ENCODE measurements around the gene CHCHD10.

CHCHD10 gene

DNA sequence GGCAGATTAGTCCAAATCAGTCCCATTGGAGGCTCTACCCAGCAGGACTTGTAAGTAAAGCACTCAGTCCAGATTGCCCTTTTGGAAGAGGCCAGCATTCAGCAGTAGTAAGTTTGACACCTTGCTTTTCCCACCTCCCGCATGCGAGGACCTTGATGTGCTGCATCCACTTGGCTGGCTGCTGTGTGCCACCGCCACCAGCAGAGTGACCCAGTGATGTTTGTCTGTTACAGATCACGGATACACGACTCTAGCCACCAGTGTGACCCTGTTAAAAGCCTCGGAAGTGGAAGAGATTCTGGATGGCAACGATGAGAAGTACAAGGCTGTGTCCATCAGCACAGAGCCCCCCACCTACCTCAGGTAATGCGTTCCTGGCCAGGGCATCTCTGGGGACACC is 25.6 kb upstream of the CHCHD10 start:
- Mint-ChIP-seq H3K27me3 (no peaks in the 10 kb centered on the region), H3K4me3 (no peak overlapping the region), H3K4me1 (ENCODE audit: low read depth) (peaks cover 24% of the 10 kb centered on the region), H3K27ac (no peak overlapping the region), H3K36me3 (ENCODE audit: low read depth) (peaks cover 71% of the 10 kb centered on the region), H3K9me3 (no peaks in the 10 kb centered on the region)
- DNase-seq: no peak

DNA sequence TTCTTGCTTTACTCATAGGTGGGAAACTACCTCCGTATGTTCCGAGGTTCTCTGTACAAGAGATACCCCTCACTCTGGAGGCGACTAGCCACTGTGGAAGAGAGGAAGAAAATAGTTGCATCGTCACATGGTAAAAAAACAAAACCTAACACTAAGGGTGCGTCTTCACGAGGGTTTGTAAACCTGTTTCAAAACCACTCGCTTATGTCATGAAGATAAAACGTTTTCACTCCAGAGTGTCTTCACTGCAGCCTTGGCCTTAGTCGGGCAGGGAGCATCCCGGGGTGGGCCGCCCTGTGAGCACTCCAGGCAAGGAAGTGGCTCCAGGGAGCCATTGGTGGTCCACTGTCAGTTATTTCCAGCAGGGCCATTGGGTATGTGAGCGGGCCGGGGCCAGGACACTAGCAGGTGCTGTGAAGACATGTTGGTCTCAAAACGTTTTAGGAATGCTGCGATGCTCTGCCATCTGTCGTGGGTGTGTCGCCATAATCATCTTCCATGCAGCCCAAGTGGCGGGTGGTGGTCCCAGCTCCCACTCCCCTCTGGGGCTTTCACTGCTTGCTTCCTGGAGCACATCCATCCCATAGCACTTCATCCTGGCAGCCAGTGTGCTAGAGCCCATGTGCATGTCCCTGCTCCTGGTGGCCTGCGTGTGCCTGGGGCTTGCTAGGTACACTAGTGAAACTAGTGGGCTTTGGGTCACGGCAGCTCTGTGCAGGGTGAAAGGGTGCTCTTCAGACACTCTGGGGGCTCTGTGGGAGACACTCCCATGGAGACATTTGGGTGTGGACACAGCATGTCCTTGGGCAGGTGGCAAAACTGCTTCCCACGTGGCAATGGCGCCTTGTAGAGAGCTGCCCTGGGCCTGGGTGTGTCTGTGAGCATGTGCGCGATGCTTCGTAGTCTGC is 24.2 kb upstream of the CHCHD10 start:
- Mint-ChIP-seq H3K4me1 (ENCODE audit: low read depth) (peaks cover 31% of the 10 kb centered on the region), H3K27me3 (no peaks in the 10 kb centered on the region), H3K27ac (peak overlapping the region; percentile 68), H3K9me3 (no peaks in the 10 kb centered on the region), H3K36me3 (ENCODE audit: low read depth) (peaks cover 71% of the 10 kb centered on the region), H3K4me3 (no peak overlapping the region)
- no peak for DNase-seq

DNA sequence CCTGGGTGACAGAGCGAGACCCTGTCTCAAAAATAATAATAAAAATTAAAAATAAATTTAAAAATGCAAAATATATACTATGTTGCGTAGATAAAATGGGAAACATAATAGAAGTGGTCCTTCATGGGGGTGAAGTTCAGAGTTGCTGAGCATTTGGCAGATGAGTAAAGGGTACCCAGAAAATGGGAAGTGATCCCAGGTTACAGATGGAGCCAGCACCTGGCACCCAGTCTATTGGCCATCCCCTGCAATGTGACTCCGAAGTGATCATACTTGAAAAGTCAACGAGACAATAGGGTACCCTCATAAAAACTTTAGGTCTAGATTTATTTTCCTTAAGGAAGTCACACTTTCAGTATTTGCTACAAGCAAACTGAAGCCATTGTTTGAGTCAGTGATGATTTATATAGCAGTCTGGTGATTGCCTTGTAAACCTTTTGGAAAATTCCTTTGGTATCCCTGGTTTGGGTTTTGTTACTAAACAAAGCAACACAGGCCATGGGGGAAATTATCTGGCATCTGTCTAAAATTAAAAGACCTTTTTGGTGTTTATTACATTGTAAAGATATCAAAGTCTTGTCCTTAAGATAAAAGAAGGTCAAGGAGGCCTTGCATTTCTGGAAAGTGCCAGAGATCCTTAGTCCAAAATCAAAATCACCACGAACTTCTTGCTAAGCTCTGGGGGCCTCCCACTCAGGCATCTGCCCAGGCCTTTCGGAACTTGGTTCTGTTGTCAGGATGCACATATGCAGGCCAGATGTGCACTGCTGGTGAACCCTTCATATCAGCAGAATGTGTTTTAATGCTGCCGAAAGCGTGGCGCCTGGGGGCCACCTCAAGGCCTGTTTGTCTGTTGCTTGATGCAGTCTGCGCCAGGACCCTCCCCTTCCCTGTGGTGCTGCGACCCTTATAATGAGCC is 23.3 kb upstream of the CHCHD10 start:
- Mint-ChIP-seq H3K27ac (no peak overlapping the region), H3K4me1 (ENCODE audit: low read depth) (peaks cover 37% of the 10 kb centered on the region), H3K9me3 (no peaks in the 10 kb centered on the region), H3K27me3 (no peaks in the 10 kb centered on the region), H3K4me3 (no peak overlapping the region), H3K36me3 (ENCODE audit: low read depth) (peaks cover 64% of the 10 kb centered on the region)
- no peak for DNase-seq

DNA sequence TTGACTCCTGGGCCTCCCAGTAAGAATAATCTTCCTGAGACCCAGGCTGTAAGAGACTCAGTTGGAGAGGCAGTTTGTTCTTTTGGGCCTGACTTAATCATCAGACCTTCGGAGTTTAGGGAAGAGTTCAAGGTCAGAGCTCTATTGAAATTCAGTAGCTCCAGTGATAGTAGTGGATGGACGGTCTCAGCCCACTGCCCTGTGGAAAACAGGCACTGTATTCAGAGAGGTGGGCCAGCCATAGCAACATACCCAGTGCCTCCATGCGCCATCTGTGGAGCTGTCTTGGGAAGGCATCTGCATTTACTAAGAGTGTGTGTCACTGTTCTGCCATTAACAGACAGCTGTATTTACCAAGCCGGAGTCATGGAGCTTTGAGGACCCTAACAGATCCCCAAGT is 21.9 kb upstream of the CHCHD10 start:
- H3K27me3 Mint-ChIP-seq: no peaks in the 10 kb centered on the region
- H3K9me3 Mint-ChIP-seq: no peaks in the 10 kb centered on the region
- no peak overlapping the region for H3K4me3 Mint-ChIP-seq
- no peak for DNase-seq
- H3K36me3 Mint-ChIP-seq (ENCODE audit: low read depth): peaks cover 51% of the 10 kb centered on the region
- H3K27ac Mint-ChIP-seq: no peak overlapping the region
- H3K4me1 Mint-ChIP-seq (ENCODE audit: low read depth): peaks cover 40% of the 10 kb centered on the region

DNA sequence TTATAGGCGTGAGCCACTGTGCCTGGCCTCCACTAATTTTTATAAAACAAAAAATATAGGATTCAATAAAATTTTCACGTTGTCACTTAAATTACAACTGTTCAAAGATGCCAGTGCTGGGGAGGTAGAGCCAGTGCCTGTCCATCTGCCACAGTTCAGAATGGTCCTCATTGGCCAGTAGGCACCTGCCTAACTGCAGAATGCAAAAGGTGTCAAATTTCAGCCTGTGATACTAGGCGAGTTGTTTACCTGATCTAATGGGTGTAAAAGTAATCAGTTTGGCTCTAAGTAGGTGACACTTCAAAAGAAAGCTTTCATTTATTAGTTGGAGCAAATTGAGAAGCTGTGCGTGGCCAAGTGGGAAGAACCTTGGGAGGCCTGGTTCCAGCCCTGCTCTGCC is 21.3 kb upstream of the CHCHD10 start:
- Mint-ChIP-seq H3K9me3 (no peaks in the 10 kb centered on the region), H3K27me3 (no peaks in the 10 kb centered on the region), H3K4me3 (no peak overlapping the region), H3K27ac (no peak overlapping the region), H3K4me1 (ENCODE audit: low read depth) (peaks cover 40% of the 10 kb centered on the region), H3K36me3 (ENCODE audit: low read depth) (peaks cover 47% of the 10 kb centered on the region)
- no peak for DNase-seq

DNA sequence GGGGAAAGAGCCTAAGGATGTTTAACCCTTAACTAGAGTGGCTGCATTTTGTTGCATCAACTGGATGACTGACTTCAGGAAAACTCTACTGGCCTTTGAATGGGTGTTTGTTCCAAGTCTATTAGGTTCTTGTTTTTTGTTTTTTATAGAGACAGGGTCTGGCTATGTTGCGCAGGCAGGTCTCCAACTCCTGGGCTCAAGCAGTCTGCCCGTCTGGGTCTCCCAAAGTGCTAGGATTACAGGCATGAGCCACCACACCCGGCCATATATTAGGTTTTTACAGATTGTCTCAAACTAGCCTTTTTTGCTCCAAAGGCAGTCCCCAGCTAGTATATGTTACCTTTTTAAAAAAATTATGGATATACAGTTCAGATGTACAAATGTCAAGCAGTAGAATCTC is 20.1 kb upstream of the CHCHD10 start:
- DNase-seq: no peak
- peaks cover 35% of the 10 kb centered on the region for H3K36me3 Mint-ChIP-seq (ENCODE audit: low read depth)
- peak overlapping the region; percentile 96 for H3K27ac Mint-ChIP-seq
- H3K27me3 Mint-ChIP-seq: no peaks in the 10 kb centered on the region
- no peaks in the 10 kb centered on the region for H3K9me3 Mint-ChIP-seq
- peaks cover 40% of the 10 kb centered on the region for H3K4me1 Mint-ChIP-seq (ENCODE audit: low read depth)
- H3K4me3 Mint-ChIP-seq: peak overlapping the region; percentile 92

DNA sequence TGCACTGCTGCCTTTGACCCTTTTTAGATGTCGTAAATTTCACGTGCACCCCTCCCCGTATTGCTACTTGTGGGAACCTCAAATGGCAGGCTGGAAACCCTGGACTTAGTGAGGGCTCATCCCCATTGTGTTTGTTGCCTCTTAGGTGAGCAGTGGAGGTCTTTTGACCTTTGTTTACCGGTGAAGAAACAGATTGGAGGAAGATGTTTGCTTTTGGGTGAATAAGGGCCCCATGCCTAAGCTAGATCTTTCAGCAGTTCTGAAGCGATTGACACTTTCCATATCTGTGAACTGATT is 19.8 kb upstream of the CHCHD10 start:
- Mint-ChIP-seq H3K27ac (peak overlapping the region; percentile 96), H3K4me1 (ENCODE audit: low read depth) (peaks cover 39% of the 10 kb centered on the region), H3K9me3 (no peaks in the 10 kb centered on the region), H3K36me3 (ENCODE audit: low read depth) (peaks cover 31% of the 10 kb centered on the region), H3K4me3 (peak overlapping the region; percentile 92), H3K27me3 (no peaks in the 10 kb centered on the region)
- no peak for DNase-seq

DNA sequence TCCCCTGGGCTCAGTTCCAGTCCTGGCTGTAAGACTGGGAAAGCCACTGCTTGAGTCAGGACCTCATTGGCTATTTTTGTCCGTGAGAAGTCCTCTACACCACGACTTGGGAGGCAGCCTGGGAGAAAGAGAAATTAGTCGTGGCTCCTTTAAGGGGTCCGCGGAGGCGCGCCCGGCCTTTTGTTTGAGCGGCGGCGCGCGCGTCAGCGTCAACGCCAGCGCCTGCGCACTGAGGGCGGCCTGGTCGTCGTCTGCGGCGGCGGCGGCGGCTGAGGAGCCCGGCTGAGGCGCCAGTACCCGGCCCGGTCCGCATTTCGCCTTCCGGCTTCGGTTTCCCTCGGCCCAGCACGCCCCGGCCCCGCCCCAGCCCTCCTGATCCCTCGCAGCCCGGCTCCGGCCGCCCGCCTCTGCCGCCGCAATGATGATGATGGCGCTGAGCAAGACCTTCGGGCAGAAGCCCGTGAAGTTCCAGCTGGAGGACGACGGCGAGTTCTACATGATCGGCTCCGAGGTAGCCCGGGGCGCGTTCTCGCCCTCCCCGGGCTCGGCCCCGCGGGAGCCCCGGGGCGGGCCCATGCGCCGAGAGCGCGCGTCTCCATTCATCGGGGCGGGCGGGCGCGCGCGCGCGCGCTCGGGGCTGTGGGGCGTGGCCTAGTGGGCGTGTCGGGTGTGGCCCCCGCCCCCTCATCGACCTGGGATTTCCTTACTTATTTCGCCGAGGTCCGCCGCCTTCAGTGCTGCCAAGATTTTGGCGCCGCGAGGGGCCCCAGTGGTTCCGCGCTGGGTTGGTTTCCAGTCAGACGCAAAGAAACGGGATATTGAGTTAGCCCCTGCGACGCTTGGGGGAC is 19.2 kb upstream of the CHCHD10 start, which contains the start of gene SMARCB1:
Gene SMARCB1 (plus strand): TSS at position 215 of the 848 bp plus-strand sequence. CDS start 204 bp downstream, at position 419.
- DNase-seq: peak; percentile 94
- H3K4me1 Mint-ChIP-seq (ENCODE audit: low read depth): peaks cover 34% of the 10 kb centered on the region
- H3K9me3 Mint-ChIP-seq: no peaks in the 10 kb centered on the region
- H3K27ac Mint-ChIP-seq: peak within 1 kb of the TSS; percentile 96
- H3K27me3 Mint-ChIP-seq: no peaks in the 10 kb centered on the region
- H3K4me3 Mint-ChIP-seq: peak within 1 kb of the TSS; percentile 92
- peaks cover 26% of the 10 kb centered on the region for H3K36me3 Mint-ChIP-seq (ENCODE audit: low read depth)

DNA sequence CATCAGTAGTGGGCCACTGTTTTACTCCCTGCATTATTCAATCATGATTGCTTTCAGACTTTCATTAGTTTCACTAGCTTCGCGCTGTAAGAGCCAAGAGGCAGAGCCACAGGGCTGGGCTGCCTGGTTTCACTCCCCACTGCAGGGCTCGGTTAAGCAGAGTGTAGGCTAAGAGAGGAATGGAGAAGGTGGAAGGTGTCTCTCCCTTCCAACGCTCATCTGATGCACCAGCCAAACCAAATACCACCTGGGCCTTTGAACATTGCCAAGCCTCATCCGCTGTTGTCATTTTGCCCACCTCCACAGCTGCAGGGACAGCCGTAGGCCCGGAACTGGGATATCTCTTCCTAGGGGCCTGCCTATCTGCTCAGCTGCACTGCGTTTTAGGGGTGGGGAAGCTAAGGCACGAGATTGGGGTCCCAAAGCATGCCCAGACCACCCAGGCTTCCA is 18.5 kb upstream of the CHCHD10 start:
- Mint-ChIP-seq H3K4me1 (ENCODE audit: low read depth) (peaks cover 29% of the 10 kb centered on the region), H3K4me3 (peak overlapping the region; percentile 92), H3K27ac (peak overlapping the region; percentile 96), H3K27me3 (no peaks in the 10 kb centered on the region), H3K36me3 (ENCODE audit: low read depth) (peaks cover 19% of the 10 kb centered on the region), H3K9me3 (no peaks in the 10 kb centered on the region)
- DNase-seq: no peak

DNA sequence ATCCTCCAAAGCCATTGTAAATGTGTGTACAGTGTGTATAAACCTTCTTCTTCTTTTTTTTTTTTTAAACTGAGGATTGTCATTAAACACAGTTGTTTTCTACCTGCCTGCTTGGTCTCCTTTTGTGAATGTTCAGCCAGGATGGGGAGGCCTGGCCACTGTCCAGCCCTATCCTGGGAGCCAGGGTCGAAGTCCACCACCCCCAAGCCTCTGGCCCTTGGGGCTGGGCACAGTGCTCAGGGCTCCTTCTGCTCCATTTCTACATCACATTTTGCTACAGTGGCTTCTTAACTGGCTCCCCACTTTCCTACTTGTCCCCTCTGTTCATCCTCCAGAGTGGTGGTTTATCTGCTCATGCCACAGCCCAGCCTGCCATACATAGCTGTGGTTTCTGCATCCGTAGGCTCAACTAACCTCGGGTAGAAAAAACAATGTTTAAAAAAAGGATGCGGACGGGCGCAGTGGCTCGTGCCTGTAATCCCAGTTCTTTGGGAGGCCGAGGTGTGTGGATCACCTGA is 16.5 kb upstream of the CHCHD10 start:
- Mint-ChIP-seq H3K36me3 (ENCODE audit: low read depth) (peaks cover 11% of the 10 kb centered on the region), H3K4me1 (ENCODE audit: low read depth) (peaks cover 22% of the 10 kb centered on the region), H3K4me3 (no peak overlapping the region), H3K9me3 (no peaks in the 10 kb centered on the region), H3K27me3 (no peaks in the 10 kb centered on the region), H3K27ac (no peak overlapping the region)
- DNase-seq: no peak

DNA sequence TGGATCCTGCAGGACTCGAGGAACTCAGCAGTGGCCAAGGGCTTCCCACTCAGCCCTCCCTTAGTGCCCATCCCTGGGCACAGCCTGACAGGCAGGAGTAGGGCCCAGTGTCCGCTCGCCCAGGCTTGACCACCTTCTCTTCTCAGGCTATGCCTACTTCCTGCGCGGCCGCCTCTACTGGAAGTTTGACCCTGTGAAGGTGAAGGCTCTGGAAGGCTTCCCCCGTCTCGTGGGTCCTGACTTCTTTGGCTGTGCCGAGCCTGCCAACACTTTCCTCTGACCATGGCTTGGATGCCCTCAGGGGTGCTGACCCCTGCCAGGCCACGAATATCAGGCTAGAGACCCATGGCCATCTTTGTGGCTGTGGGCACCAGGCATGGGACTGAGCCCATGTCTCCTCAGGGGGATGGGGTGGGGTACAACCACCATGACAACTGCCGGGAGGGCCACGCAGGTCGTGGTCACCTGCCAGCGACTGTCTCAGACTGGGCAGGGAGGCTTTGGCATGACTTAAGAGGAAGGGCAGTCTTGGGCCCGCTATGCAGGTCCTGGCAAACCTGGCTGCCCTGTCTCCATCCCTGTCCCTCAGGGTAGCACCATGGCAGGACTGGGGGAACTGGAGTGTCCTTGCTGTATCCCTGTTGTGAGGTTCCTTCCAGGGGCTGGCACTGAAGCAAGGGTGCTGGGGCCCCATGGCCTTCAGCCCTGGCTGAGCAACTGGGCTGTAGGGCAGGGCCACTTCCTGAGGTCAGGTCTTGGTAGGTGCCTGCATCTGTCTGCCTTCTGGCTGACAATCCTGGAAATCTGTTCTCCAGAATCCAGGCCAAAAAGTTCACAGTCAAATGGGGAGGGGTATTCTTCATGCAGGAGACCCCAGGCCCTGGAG is 15.7 kb upstream of the CHCHD10 start:
- Mint-ChIP-seq H3K9me3 (no peaks in the 10 kb centered on the region), H3K36me3 (ENCODE audit: low read depth) (peaks cover 9% of the 10 kb centered on the region), H3K27ac (no peak overlapping the region), H3K27me3 (no peaks in the 10 kb centered on the region), H3K4me3 (no peak overlapping the region), H3K4me1 (ENCODE audit: low read depth) (peaks cover 18% of the 10 kb centered on the region)
- DNase-seq: no peak

DNA sequence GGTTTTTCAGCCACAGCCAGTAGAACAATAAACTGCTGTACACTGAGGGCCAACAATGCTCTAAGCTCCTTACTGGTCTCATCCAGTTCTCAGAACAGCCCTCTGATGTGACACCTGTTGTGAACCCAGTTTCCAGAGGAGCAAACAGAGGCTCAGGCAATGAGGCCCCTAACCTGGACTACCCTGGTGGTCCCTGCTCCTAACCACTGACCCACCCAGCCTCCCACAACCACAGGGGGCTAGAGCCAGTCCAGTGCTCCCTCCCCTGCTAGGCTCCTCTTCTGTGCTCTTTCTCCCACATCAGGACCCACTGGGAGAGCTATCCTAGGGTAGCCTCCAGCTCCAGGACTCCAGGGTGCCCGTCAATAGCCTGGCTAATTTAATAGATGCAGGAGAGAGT is 14.9 kb upstream of the CHCHD10 start:
- no peak for DNase-seq
- Mint-ChIP-seq H3K36me3 (ENCODE audit: low read depth) (peaks cover 4% of the 10 kb centered on the region), H3K4me1 (ENCODE audit: low read depth) (peaks cover 11% of the 10 kb centered on the region), H3K27me3 (no peaks in the 10 kb centered on the region), H3K4me3 (no peak overlapping the region), H3K27ac (no peak overlapping the region), H3K9me3 (no peaks in the 10 kb centered on the region)

DNA sequence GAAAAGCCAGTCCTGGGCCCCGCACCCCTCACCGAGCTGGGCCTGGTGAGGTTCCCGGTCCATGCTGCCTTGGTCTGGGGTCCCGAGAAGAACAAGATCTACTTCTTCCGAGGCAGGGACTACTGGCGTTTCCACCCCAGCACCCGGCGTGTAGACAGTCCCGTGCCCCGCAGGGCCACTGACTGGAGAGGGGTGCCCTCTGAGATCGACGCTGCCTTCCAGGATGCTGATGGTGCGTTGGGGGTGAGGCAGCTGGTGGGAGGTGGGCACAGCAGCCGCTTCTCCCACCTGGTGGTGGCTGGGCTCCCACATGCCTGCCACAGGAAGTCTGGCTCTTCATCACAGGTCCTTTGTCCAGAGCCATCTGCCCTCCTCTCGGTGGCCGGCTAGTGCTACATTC is 14.5 kb upstream of the CHCHD10 start:
- Mint-ChIP-seq H3K9me3 (no peaks in the 10 kb centered on the region), H3K4me1 (ENCODE audit: low read depth) (peaks cover 9% of the 10 kb centered on the region), H3K27ac (no peak overlapping the region), H3K36me3 (ENCODE audit: low read depth) (no peaks in the 10 kb centered on the region), H3K4me3 (no peak overlapping the region), H3K27me3 (no peaks in the 10 kb centered on the region)
- DNase-seq: no peak
